Measurements from ENCODE around the gene TRIM49B.
"Not testable (repeated sequence)": the region's sequence is repeated elsewhere in the genome, so short reads cannot be mapped to it uniquely, and the experiment has no call there.

TRIM49B gene

DNA sequence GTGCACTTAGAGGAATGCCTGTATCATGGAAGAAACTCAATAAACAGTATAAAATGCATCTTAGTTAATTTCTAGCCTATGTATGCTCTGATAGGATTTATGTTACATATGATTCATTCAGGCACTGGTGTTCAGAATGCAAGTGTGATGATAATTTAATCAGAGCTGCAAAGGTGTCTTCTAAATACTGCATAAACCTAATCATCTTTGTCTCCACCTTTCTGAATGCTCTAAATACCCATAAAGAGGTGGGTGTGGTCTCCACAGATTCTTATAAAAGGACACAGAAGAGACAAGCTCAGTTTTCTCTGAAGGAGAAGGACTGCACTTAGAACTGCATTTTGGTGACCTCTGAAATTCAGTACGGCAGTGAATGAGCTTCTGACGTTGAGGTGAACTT, at the start of gene TRIM49B:
Gene TRIM49B (plus strand): TSS at position 301 of the 400 bp plus-strand sequence. CDS start 2,777 bp downstream, outside the sequence.
- peaks cover 33% of the 10 kb centered on the region for H3K9me3 ChIP-seq (ENCODE audit: control insufficient read depth, insufficient read depth, low read length)
- H3K9ac ChIP-seq (ENCODE audit: low read depth, low read length); H3K27me3 ChIP-seq (ENCODE audit: control insufficient read depth, insufficient read depth, low read length); H3K36me3 ChIP-seq (ENCODE audit: control insufficient read depth, insufficient read depth, low read length); H3K27ac ChIP-seq (ENCODE audit: low read depth, low read length); H3K4me1 ChIP-seq (ENCODE audit: control insufficient read depth, insufficient read depth, low read length); H3K4me3 ChIP-seq (ENCODE audit: low read depth, low read length): not testable (repeated sequence)

DNA sequence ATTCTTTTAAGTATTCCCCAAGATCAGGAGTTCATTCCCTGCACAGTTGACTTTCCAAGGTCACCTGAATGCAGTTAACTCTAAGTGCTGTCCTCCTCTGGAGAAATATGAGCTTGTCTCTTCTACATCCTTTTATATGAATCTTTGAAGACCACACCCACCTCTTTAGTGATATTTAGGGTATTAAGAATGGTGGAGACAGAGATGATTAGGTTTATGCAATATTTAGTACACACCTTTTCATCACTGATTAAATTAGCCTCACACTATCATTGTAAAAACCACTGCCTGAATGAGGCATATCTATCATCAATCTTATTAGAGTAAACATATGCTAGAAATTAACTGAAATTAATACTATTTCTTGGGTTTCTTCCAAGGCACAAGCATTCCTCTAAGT, 44.8 kb upstream of the TRIM49B start, which contains the start of gene TRIM51G:
Gene TRIM51G (minus strand): TSS at position 101 of the 400 bp plus-strand sequence. CDS start 2,190 bp downstream, outside the sequence.
- not testable (repeated sequence) for H3K4me3 ChIP-seq (ENCODE audit: low read depth, low read length); H3K4me1 ChIP-seq (ENCODE audit: control insufficient read depth, insufficient read depth, low read length); H3K36me3 ChIP-seq (ENCODE audit: control insufficient read depth, insufficient read depth, low read length); H3K27me3 ChIP-seq (ENCODE audit: control insufficient read depth, insufficient read depth, low read length); H3K27ac ChIP-seq (ENCODE audit: low read depth, low read length); H3K9ac ChIP-seq (ENCODE audit: low read depth, low read length)
- H3K9me3 ChIP-seq (ENCODE audit: control insufficient read depth, insufficient read depth, low read length), result peaks cover 31% of the 10 kb centered on the region

- not testable (repeated sequence) for H3K36me3 ChIP-seq (ENCODE audit: control insufficient read depth, insufficient read depth, low read length); H3K27ac ChIP-seq (ENCODE audit: low read depth, low read length); H3K4me1 ChIP-seq (ENCODE audit: control insufficient read depth, insufficient read depth, low read length); H3K27me3 ChIP-seq (ENCODE audit: control insufficient read depth, insufficient read depth, low read length); H3K9ac ChIP-seq (ENCODE audit: low read depth, low read length); H3K4me3 ChIP-seq (ENCODE audit: low read depth, low read length)
- H3K9me3 ChIP-seq (ENCODE audit: control insufficient read depth, insufficient read depth, low read length), result peaks cover 30% of the 10 kb centered on the region; the same call in 1 of the 2 replicates
Measured at GRCh38 chr11:49048229-49048628, 19.6 kb downstream of the TRIM49B start.

GRCh38 chr11:49049821-49050220, 21.2 kb downstream of the TRIM49B start:
- not testable (repeated sequence) for H3K4me1 ChIP-seq (ENCODE audit: control insufficient read depth, insufficient read depth, low read length); H3K27me3 ChIP-seq (ENCODE audit: control insufficient read depth, insufficient read depth, low read length); H3K4me3 ChIP-seq (ENCODE audit: low read depth, low read length); H3K9ac ChIP-seq (ENCODE audit: low read depth, low read length); H3K36me3 ChIP-seq (ENCODE audit: control insufficient read depth, insufficient read depth, low read length); H3K27ac ChIP-seq (ENCODE audit: low read depth, low read length)
- H3K9me3 ChIP-seq (ENCODE audit: control insufficient read depth, insufficient read depth, low read length), result peaks cover 45% of the 10 kb centered on the region

GRCh38 chr11:49059012-49059411, 30.4 kb downstream of the TRIM49B start, which contains the start of gene TRIM64C:
TRIM64C (minus strand) TSS chr11:49059112; CDS start chr11:49059112, 0 bp downstream.
- peaks cover 61% of the 10 kb centered on the region for H3K9me3 ChIP-seq (ENCODE audit: control insufficient read depth, insufficient read depth, low read length)
- not testable (repeated sequence) for H3K27ac ChIP-seq (ENCODE audit: low read depth, low read length); H3K27me3 ChIP-seq (ENCODE audit: control insufficient read depth, insufficient read depth, low read length); H3K4me1 ChIP-seq (ENCODE audit: control insufficient read depth, insufficient read depth, low read length); H3K36me3 ChIP-seq (ENCODE audit: control insufficient read depth, insufficient read depth, low read length); H3K4me3 ChIP-seq (ENCODE audit: low read depth, low read length); H3K9ac ChIP-seq (ENCODE audit: low read depth, low read length)

- not testable (repeated sequence) for H3K9ac ChIP-seq (ENCODE audit: low read depth, low read length); H3K36me3 ChIP-seq (ENCODE audit: control insufficient read depth, insufficient read depth, low read length); H3K4me3 ChIP-seq (ENCODE audit: low read depth, low read length); H3K27me3 ChIP-seq (ENCODE audit: control insufficient read depth, insufficient read depth, low read length); H3K27ac ChIP-seq (ENCODE audit: low read depth, low read length); H3K4me1 ChIP-seq (ENCODE audit: control insufficient read depth, insufficient read depth, low read length)
- H3K9me3 ChIP-seq (ENCODE audit: control insufficient read depth, insufficient read depth, low read length), result peaks cover 78% of the 10 kb centered on the region
Measured at GRCh38 chr11:49069897-49070296, 41.3 kb downstream of the TRIM49B start.
